GM20431 (cell line): ENCODE data around the gene OR11H6.
"Not testable (repeated sequence)": the region's sequence is repeated elsewhere in the genome, so short reads cannot be mapped to it uniquely, and the experiment has no call there.

Experiments
- in situ Hi-C: fragments of 300-500 bp; cut with MseI, MboI; formaldehyde crosslinking; loops from one replicate; pipeline ENCODE4 v1.15.0; 2020; ENCODE audit warnings: low sequenced_read_pairs; ENCODE audit not compliant: unreplicated experiment

The OR11H6 gene

GRCh38 chr14:20223410-20223809, at the start of gene OR11H6:
Gene OR11H6, plus strand, starts transcription at chr14:20223710. Its CDS starts 0 bp downstream, at chr14:20223710.
- in situ Hi-C loops, result no loop called here

DNA sequence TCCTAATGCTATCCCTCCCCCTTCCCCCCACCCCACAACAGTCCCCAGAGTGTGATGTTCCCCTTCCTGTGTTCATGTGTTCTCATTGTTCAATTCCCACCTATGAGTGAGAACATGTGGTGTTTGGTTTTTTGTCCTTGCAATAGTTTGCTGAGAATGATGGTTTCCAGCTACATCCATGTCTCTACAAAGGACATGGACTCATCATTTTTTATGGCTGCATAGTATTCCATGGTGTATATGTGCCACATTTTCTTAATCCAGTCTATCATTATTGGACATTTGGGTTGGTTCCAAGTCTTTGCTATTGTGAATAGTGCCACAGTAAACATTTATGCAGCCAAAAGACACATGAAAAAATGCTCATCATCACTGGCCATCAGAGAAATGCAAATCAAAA, 49.3 kb upstream of the OR11H6 start:
- in situ Hi-C loops, result not testable (repeated sequence)

GRCh38 chr14:20176330-20176729, 47.2 kb upstream of the OR11H6 start:
- in situ Hi-C loops, result no loop called here

DNA sequence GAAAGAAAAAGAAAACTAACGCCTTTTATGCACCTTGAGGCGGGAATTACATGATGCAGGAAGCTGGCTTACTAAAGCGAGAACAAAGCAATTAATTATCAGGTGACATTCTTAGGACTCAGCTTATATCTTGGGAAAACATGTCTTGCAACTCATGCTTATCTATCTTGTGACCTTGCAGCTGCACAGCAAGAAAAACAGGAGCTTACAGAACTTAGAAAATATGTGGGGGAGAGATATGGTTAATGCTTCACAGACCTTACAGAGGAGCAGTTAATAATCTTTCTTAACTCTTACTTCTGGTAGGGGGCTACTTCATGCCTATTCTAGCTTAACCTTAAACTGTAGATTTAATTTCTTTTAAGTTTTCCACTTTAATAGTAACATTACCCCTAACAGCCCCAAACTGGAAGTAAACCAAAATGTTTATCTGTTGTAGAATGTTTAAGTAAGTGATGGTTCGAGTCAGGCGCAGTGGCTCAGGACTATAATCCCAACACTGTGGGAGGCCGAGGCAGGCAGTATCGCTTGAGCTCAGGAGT, 46.0 kb upstream of the OR11H6 start:
- in situ Hi-C loops, result no loop called here

GRCh38 chr14:20179218-20179617, 44.3 kb upstream of the OR11H6 start:
- in situ Hi-C loops, result no loop called here

DNA sequence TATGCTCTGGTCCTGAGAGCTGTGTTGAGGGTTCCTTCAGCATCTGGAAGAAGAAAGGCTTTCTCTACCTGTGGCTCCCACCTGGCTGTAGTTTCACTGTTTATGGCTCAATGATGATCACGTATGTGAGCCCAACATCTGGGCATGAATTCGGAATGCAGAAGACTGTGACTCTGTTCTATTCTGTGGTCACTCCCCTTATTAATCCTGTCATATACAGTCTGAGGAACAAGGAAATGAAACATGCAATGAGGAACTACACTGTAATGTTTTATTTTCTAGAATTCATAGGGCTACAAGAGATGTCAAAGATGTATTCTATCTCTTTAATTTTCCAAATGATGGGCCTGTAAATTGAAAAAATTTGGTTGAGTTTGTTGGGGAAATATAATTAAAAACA, 43.6 kb upstream of the OR11H6 start:
- in situ Hi-C loops, result no loop called here

- in situ Hi-C loops, result no loop called here
Measured at GRCh38 chr14:20180486-20180885, 43.0 kb upstream of the OR11H6 start.

GRCh38 chr14:20184181-20184580, 39.3 kb upstream of the OR11H6 start:
- in situ Hi-C loops, result no loop called here

GRCh38 chr14:20190596-20190995, 32.9 kb upstream of the OR11H6 start, which contains the start of gene OR11G2:
Gene OR11G2, plus strand, starts transcription at chr14:20190896. Its CDS starts 6,542 bp downstream, at chr14:20197438.
- in situ Hi-C loops, result no loop called here

DNA sequence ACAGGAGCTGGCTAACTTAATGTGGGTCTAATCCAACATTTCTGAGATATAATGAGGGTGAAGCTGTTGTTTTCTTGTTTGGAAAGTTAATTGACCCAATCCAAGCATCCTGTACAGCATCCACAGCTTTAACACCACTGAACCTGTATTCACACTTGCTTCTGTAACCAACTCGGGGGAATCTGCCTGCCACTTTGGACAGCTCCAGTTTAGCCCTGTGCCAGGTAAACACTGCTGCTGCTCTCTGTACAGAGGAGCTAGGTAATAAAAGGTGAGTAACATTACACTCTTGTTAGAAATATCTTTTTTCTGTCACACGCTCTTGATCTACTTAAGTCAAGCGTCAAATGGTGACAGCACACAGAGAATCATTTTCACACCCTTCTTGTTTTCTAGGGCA, 32.1 kb upstream of the OR11H6 start:
- in situ Hi-C loops, result no loop called here

DNA sequence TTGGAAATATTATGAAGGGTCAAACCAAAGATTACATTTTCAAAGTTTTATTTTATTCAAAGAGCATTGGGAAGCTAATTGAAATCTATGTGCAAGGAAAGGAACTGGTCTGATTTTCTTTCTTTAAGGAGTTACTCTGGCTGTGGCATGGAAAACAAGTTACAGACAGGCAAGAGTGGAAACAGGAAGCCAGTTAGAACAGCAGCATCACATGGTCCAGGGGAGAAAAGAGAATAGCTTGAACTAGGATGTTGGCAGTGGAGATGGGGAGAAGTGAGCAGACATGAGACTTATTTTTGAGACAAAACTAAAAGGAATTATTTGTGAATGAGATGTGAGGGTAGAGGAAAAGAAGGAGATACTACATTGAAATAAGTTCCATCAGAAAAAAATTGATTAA, 29.4 kb upstream of the OR11H6 start:
- in situ Hi-C loops, result no loop called here

- in situ Hi-C loops, result not testable (repeated sequence)
Measured at GRCh38 chr14:20195170-20195569, 28.3 kb upstream of the OR11H6 start.

DNA sequence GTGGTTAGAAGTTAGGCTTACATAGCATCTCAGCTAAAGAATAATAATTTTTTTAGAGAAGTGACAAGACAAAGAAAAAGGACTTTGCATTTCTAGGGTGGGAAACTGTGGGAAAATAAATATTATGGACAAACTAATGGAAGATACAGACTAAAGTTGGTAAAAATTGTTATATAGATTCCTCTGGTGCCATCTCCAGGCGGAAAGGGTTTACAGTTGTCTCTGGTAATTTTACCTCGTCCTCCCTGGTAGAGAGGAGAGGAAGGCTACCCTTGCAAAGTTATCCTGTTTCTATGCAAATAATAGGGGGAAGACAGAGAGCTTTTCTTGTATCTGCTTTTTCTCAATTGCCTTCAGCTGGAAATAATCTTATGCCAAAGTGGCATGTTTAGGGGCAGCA, 27.6 kb upstream of the OR11H6 start:
- in situ Hi-C loops, result no loop called here

DNA sequence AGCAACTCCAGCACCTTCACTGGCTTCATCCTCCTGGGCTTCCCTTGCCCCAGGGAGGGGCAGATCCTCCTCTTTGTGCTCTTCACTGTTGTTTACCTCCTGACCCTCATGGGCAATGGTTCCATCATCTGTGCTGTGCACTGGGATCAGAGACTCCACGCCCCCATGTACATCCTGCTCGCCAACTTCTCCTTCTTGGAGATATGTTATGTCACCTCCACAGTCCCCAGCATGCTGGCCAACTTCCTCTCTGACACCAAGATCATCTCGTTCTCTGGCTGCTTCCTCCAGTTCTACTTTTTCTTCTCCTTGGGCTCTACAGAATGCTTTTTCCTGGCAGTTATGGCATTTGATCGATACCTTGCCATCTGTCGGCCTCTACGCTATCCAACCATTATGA, 26.1 kb upstream of the OR11H6 start:
- in situ Hi-C loops, result no loop called here

- in situ Hi-C loops, result no loop called here
Measured at GRCh38 chr14:20198991-20199390, 24.5 kb upstream of the OR11H6 start.

DNA sequence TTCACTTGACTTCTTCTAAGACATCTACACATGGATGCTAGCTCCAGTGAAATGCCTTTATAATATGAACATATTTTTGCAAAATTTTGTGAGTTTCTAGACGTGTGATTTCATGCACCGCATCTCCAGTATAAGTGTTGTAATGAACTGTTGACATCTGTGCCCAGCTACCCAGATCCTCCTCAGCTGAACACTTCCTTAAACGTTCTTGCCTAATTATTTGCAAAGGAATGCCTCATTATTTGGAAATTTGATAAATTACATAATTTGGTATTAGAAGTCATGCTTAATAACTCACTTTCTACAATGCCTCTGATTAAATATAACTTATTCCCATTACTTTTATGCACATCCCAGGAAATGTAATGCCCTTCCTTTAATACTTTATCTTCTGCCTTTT, 18.8 kb upstream of the OR11H6 start:
- in situ Hi-C loops, result no loop called here

DNA sequence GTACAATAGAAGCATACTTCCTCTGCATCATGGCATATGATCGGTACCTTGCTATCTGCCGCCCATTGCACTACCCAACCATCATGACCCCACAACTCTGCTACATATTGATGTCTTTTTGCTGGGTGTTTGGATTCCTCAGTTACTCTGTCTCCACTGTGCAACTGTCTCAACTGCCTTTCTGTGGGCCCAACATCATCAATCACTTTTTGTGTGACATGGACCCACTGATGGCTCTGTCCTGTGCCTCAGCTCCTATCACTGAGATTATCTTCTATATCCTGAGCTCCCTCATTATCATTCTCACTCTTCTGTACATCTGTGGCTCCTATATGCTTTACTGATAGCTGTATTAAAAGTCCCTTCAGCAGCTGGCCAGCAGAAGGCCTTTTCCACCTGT, 13.9 kb upstream of the OR11H6 start:
- in situ Hi-C loops, result no loop called here

DNA sequence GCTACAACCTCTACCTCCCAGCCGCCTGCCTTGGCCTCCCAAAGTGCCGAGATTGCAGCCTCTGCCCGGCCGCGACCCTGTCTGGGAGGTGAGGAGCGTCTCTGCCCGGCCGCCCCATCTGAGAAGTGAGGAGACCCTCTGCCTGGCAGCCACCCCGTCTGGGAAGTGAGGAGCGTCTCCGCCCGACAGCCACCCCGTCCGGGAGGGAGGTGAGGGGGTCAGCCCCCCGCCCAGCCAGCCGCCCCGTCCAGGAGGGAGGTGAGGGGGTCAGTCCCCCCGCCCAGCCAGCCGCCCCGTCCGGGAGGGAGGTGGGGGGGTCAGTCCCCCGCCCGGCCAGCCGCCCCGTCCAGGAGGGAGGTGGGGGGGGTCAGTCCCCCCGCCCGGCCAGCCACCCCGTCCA, 11.1 kb upstream of the OR11H6 start:
- in situ Hi-C loops, result not testable (repeated sequence)

GRCh38 chr14:20215196-20215595, 8.3 kb upstream of the OR11H6 start:
- in situ Hi-C loops, result no loop called here

- in situ Hi-C loops, result no loop called here
Measured at GRCh38 chr14:20219033-20219432, 4.5 kb upstream of the OR11H6 start.

DNA sequence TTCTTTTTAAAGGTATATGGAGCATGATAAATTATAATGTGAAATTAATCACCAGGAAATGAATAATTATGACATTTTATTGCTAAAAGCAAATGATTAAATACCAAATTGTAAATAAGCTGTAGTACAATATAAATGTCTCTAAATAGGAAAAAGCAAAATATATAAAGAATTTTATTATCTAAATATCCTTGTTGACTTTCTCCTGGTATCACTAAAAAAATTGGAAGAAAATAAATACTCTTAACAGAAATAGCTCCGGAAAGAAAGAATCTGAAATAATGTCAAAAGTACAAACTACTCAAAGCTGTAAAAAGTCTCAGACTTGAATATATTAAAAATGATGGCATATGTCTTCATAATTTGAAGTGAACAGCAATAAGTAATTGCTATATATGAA, 5.2 kb downstream of the OR11H6 start, which contains the start of gene OR11H7:
Gene OR11H7, plus strand, starts transcription at position 301 of the 400 bp plus-strand sequence.
- in situ Hi-C loops, result no loop called here

GRCh38 chr14:20235415-20235814, 11.9 kb downstream of the OR11H6 start:
- in situ Hi-C loops, result not testable (repeated sequence)
